WTC11 (cell line): ENCODE measurements around the gene TRPV6.

ENCODE experiments used
- NR3C1 ChIP-seq: sonication (generic); formaldehyde crosslinking; conservative IDR thresholded peaks from 2 replicates; pipeline ENCODE4 v1.8.1; 2023; ENCODE audit warnings: low read depth, mild to moderate bottlenecking, missing genetic modification reagents
- ZNF671 ChIP-seq: fragments of 250-450 bp; sonication (Bioruptor Pico); IDR thresholded peaks from 2 replicates; pipeline ENCODE4 v1.8.0; 2021; ENCODE audit warnings: mild to moderate bottlenecking
- TF ChIP-seq, protein P1 (sequence below): fragments of 200-600 bp; IDR thresholded peaks from 2 replicates; pipeline ENCODE4 v1.8.0; 2022; ENCODE audit warnings: antibody characterized with exemption
- TF ChIP-seq, protein P2 (sequence below): sonication (generic); formaldehyde crosslinking; IDR thresholded peaks from 2 replicates; pipeline ENCODE4 v1.8.1; 2023; ENCODE audit warnings: mild to moderate bottlenecking, missing genetic modification reagents, moderate library complexity
- TF ChIP-seq, protein P3 (sequence below): fragments of 250-450 bp; sonication (Bioruptor Pico); IDR thresholded peaks from 2 replicates; pipeline ENCODE4 v1.9.0; 2021; ENCODE audit warnings: moderate library complexity, mild to moderate bottlenecking, inconsistent platforms, borderline replicate concordance
- TF ChIP-seq, protein P4 (sequence below): sonication (generic); formaldehyde crosslinking; IDR thresholded peaks from 2 replicates; pipeline ENCODE4 v1.8.1; 2022; ENCODE audit warnings: low read depth, missing genetic modification reagents, borderline replicate concordance

DNA sequence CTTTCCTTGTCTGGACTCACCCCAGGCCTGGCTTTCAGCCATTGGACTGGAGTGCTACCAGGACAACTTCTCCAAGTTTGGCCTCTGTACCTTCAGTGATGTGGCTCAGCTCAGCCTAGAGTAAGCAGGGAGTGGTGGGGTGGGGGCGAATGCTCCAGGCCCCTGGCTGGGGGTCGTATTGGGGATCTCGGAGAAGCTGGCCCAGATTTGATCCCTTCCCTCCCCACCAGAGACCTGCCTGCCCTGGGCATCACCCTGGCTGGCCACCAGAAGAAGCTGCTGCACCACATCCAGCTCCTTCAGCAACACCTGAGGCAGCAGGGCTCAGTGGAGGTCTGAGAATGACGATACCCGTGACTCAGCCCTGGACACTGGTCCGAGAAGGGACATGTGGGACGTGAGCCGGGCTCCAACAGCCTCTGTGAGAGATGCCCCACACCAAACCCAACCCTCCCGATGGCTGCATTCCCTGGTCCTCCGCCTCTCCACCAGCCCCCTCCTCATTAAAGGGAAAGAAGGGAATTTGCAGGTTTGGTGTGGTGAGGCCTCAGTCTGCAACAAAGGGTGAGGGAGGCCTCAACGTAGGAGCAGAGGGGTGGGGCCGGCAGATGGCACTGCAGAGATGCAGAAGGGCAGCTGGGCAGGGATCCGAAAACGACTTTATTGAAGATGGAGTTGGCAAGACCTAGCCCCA is 14.8 kb downstream of the TRPV6 start:
- TF ChIP-seq, protein P1, sequence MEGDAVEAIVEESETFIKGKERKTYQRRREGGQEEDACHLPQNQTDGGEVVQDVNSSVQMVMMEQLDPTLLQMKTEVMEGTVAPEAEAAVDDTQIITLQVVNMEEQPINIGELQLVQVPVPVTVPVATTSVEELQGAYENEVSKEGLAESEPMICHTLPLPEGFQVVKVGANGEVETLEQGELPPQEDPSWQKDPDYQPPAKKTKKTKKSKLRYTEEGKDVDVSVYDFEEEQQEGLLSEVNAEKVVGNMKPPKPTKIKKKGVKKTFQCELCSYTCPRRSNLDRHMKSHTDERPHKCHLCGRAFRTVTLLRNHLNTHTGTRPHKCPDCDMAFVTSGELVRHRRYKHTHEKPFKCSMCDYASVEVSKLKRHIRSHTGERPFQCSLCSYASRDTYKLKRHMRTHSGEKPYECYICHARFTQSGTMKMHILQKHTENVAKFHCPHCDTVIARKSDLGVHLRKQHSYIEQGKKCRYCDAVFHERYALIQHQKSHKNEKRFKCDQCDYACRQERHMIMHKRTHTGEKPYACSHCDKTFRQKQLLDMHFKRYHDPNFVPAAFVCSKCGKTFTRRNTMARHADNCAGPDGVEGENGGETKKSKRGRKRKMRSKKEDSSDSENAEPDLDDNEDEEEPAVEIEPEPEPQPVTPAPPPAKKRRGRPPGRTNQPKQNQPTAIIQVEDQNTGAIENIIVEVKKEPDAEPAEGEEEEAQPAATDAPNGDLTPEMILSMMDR, result no peak
- TF ChIP-seq, protein P2, sequence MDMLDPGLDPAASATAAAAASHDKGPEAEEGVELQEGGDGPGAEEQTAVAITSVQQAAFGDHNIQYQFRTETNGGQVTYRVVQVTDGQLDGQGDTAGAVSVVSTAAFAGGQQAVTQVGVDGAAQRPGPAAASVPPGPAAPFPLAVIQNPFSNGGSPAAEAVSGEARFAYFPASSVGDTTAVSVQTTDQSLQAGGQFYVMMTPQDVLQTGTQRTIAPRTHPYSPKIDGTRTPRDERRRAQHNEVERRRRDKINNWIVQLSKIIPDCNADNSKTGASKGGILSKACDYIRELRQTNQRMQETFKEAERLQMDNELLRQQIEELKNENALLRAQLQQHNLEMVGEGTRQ (CRISPR knock-in tag), result no peak
- TF ChIP-seq NR3C1 (CRISPR knock-in tag), result no peak
- TF ChIP-seq ZNF671 (CRISPR knock-in tag), result no peak
- TF ChIP-seq, protein P3, sequence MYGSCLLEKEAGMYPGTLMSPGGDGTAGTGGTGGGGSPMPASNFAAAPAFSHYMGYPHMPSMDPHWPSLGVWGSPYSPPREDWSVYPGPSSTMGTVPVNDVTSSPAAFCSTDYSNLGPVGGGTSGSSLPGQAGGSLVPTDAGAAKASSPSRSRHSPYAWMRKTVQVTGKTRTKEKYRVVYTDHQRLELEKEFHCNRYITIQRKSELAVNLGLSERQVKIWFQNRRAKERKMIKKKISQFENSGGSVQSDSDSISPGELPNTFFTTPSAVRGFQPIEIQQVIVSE (CRISPR knock-in tag), result no peak
- TF ChIP-seq, protein P4, sequence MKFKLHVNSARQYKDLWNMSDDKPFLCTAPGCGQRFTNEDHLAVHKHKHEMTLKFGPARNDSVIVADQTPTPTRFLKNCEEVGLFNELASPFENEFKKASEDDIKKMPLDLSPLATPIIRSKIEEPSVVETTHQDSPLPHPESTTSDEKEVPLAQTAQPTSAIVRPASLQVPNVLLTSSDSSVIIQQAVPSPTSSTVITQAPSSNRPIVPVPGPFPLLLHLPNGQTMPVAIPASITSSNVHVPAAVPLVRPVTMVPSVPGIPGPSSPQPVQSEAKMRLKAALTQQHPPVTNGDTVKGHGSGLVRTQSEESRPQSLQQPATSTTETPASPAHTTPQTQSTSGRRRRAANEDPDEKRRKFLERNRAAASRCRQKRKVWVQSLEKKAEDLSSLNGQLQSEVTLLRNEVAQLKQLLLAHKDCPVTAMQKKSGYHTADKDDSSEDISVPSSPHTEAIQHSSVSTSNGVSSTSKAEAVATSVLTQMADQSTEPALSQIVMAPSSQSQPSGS (CRISPR knock-in tag), result no peak
